Measurements from ENCODE around the gene SBF2. TPM values are rescaled to one million over a fixed set of nuclear protein-coding genes. Genes with fewer than 3 reads are reported as not detected.
"Not testable (repeated sequence)": the region's sequence is repeated elsewhere in the genome, so short reads cannot be mapped to it uniquely, and the experiment has no call there.

SBF2 gene
- total and polyA plus RNA-seq, 2 donors (not counting 1 experiment from before 2014, with no cell fraction given) = 5.6 to 17.7 TPM

DNA sequence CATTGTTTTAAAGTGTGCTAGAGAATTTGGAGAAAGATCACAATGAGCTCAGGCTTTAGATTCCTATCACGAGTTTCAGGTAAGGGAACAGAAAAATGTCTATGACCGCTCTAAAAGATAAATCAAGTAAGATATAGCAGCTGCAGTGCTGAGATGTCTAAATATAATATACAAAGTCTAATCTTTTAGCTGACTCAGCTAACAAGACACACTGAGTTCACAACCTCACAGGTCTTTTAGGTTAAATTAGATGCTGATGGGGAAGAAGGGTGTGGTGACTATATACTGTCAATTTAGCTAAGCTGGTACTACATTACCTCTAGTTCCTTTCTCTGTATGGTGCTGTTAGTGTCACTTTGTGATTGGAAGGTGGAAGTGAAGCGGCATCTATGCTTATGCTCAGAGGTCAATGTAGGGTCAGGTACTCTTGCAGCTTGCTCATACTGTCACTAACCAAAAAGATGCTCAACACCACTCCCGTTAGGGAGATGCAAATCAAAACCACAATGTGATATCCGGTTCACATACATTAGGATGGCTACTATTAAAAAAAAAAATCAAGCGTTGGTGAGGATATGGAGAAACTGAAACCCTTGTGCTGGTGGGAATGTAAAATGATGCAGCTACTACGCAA lies 346.7 kb downstream of the SBF2 start:
- Histone ChIP-seq H3K79me2 (ENCODE audit: control insufficient read depth, insufficient read depth, low read length) (no peaks in the 10 kb centered on the region), H3K27me3 (replicated peaks in 1 of 4; ENCODE audit: control extremely low read depth in 1 of 4, control insufficient read depth in 3 of 4, insufficient read depth in 4 of 4, low read length in 3 of 4) (no peaks in the 10 kb centered on the region), H2AFZ (ENCODE audit: insufficient read depth, low read depth, low read length, poor library complexity, severe bottlenecking) (no peak overlapping the region), H3K4me1 (ENCODE audit: control insufficient read depth in 2 of 2, insufficient read depth in 2 of 2, low read length in 2 of 2) (no peaks in the 10 kb centered on the region), H4K20me1 (ENCODE audit: control insufficient read depth, insufficient read depth, low read length, poor library complexity, severe bottlenecking) (no peaks in the 10 kb centered on the region), H3K9me3 (ENCODE audit: control extremely low read depth in 1 of 3, control insufficient read depth in 2 of 3, insufficient read depth in 1 of 3, low read length in 2 of 3) (no peaks in the 10 kb centered on the region), H3K4me2 (replicated peaks; ENCODE audit: low read depth, low read length, poor library complexity, severe bottlenecking) (no peak overlapping the region), H3K4me3 (ENCODE audit: control extremely low read depth in 1 of 5, extremely low read depth in 1 of 5, insufficient read depth in 1 of 5, low read depth in 2 of 5, low read length in 4 of 5) (no peak overlapping the region), H3K9ac (ENCODE audit: low read length) (no peak overlapping the region), H3K36me3 (replicated peaks in 1 of 2; ENCODE audit: control extremely low read depth in 1 of 2, control insufficient read depth in 1 of 2, extremely low read depth in 1 of 2, insufficient read depth in 2 of 2, low read length in 1 of 2) (no peaks in the 10 kb centered on the region), H3K27ac (ENCODE audit: low read length in 2 of 2) (no peak overlapping the region)
- Mint-ChIP-seq H3K4me3 (no peak overlapping the region), H3K27ac (no peak overlapping the region), H3K4me1 (peaks cover 5% of the 10 kb centered on the region), H3K27me3 (no peaks in the 10 kb centered on the region), H3K9me3 (ENCODE audit: insufficient read depth) (no peaks in the 10 kb centered on the region)
- ATAC-seq (ENCODE audit: low read depth) (no peak), DNase-seq (no peak)
- ChIA-PET POLR2A (no interaction called here), CTCF (interaction anchor here (1.0 kb wide), 1 partner anchor 25 kb away, joined by 3 read pairs; no protein-coding TSS in a partner anchor)
- TF ChIP-seq EZH2 (IDR thresholded peaks at IDR 0.05; ENCODE audit: borderline replicate concordance, insufficient read depth, low read depth, low read length, poor library complexity, severe bottlenecking) = no peak
- intact Hi-C loops (cut with micrococcal nuclease) = no loop called here
- WGBS (ENCODE audit: insufficient coverage) = no CpG with 5 or more reads among the region's 7 CpGs

- H3K9ac ChIP-seq (ENCODE audit: low read length); H3K4me2 ChIP-seq (replicated peaks; ENCODE audit: low read depth, low read length, poor library complexity, severe bottlenecking); H3K9me3 ChIP-seq (ENCODE audit: control extremely low read depth in 1 of 3, control insufficient read depth in 2 of 3, insufficient read depth in 1 of 3, low read length in 2 of 3); ATAC-seq (ENCODE audit: low read depth); CTCF ChIA-PET; intact Hi-C loops (cut with micrococcal nuclease); H2AFZ ChIP-seq (ENCODE audit: insufficient read depth, low read depth, low read length, poor library complexity, severe bottlenecking); POLR2A ChIA-PET; H3K4me3 ChIP-seq (ENCODE audit: control extremely low read depth in 1 of 5, extremely low read depth in 1 of 5, insufficient read depth in 1 of 5, low read depth in 2 of 5, low read length in 4 of 5); H3K4me1 Mint-ChIP-seq; H3K27me3 Mint-ChIP-seq; H3K4me1 ChIP-seq (ENCODE audit: control insufficient read depth in 2 of 2, insufficient read depth in 2 of 2, low read length in 2 of 2); H3K4me3 Mint-ChIP-seq; H3K27ac ChIP-seq (ENCODE audit: low read length in 2 of 2); H3K9me3 Mint-ChIP-seq (ENCODE audit: insufficient read depth); DNase-seq; H4K20me1 ChIP-seq (ENCODE audit: control insufficient read depth, insufficient read depth, low read length, poor library complexity, severe bottlenecking); H3K27me3 ChIP-seq (replicated peaks in 1 of 4; ENCODE audit: control extremely low read depth in 1 of 4, control insufficient read depth in 3 of 4, insufficient read depth in 4 of 4, low read length in 3 of 4); H3K79me2 ChIP-seq (ENCODE audit: control insufficient read depth, insufficient read depth, low read length); H3K27ac Mint-ChIP-seq; H3K36me3 ChIP-seq (replicated peaks in 1 of 2; ENCODE audit: control extremely low read depth in 1 of 2, control insufficient read depth in 1 of 2, extremely low read depth in 1 of 2, insufficient read depth in 2 of 2, low read length in 1 of 2): not testable (repeated sequence)
- no CpG with 5 or more reads among the region's 1 CpG for WGBS (ENCODE audit: insufficient coverage)
Measured at GRCh38 chr11:9945680-9946079, 348.3 kb downstream of the SBF2 start.

Data from B cell (primary cell).